Activated gamma-delta T cell treated with Interleukin-2 at 50 U/mL for 16 hours (primary cell): Measurements from ENCODE around the gene PLCB4.

Experiments
- DNase-seq: peaks from one replicate; pipeline ENCODE4 v3.0.0-alpha.2; 2020

PLCB4 gene

DNA sequence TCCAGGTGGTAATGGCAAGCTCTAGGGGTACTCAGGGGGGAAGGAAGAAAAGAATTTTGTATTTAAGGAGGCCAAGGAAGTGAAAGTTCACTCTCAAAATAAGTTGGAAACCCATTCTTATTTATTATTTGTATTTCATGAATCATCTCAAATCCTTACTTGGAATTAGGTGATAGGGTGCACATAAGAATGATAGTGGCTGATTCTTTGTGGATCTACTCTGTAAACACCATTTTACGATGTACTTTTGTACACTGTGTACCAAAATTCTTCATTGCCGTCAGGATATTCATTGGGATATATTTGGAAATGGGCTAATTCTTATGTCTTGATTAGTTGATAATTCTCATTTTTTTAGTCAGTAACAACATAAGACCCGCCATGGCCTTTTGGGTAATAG, 266.0 kb downstream of the PLCB4 start:
- DNase-seq: no peak

DNA sequence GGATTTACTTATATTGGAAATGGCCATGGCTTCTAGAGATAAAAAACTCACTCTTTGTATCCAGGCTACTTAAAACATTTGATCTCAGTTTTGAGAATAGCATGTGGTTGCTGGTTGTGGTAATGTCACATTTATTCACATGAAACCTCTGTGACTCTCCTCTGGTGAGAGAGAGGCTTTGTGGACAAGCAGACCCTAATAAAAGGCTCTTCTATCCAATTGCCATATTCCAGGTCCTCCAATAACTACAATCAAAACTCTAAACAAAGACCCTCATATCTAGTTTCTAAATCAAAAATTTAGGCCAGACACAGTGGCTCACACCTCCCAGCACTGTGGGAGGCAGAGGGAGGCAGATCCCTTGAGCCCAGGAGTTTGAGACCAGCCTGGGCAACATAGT, 269.2 kb downstream of the PLCB4 start:
- no peak for DNase-seq

GRCh38 chr20:9339708-9340107, 270.8 kb downstream of the PLCB4 start:
- no peak for DNase-seq

DNA sequence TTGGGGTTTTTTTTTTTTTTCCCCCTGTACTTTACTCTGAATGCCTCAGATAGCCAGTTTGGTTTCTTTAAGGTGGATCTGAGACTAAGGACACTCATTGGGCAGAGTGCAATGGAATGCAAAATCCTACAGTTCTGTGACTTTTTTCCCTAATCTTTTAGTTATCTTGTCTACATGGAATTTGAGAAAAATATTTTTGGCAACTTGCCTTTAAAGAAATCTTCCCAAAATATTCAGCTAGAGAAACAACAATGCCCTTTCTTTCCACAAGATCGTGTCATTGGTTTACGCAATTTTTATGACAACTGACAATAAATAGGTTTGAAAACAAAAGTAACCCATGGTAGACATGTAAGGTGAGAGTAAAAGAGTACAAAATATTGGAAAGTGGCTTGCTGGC, 273.8 kb downstream of the PLCB4 start:
- no peak for DNase-seq

DNA sequence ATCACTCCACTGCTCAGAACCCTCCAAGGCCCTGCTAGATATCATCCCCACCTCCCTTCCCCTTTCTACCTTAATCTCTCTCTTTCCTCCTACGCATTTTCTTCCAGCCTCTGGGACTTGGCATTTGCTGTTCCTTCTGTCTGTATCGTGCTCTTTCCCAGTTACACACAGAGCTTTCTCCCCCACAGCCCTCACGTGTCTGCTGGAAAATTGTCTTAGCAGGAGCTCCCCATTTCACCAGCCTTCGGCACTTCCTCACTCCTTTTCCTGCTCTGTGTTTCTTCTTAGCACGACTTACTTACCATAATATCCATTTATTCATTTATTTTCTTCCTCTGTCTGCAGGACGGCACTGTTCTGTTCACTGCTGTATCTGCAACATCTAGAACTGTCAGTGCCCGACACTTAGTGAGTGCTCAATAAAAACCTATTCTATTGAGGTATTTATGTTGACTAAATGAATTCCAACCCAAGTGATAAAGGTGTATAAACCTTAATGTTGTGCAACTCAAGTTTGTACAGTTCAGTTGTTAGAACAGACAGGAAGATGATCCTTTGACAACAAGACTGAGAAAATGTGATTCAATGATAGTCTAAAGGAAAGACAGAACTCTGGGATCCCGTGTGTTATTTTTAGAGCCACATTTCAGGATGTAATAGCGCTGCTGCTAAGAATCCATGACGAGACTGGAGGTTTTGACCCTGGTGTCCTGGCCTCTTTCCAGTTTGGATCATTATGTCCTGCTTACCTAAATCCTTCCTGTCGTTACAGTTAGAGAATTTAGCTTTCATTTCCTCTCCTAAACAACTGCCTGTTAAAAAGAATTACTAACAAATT, 275.4 kb downstream of the PLCB4 start:
- no peak for DNase-seq

GRCh38 chr20:9348316-9348715, 279.4 kb downstream of the PLCB4 start:
- no peak for DNase-seq

DNA sequence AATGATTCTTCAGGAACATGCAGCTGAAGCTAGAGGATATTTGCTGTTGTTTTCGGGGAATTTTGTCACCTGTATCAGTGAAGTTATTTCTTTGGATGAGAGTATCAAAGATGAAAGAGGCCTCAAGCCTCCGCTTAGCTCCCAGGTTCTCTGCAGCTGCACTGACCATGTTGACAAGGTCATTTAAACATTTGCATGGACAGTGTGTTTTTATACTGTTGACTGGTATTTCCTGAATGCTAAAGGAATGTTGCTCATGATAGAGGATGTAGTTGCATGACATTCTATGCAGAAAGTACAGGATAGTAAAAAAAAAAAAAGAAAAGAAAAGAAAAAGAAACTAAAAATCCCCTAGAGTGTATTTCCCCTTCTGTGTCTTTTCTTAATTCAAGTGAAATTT, 279.9 kb downstream of the PLCB4 start:
- no peak for DNase-seq

DNA sequence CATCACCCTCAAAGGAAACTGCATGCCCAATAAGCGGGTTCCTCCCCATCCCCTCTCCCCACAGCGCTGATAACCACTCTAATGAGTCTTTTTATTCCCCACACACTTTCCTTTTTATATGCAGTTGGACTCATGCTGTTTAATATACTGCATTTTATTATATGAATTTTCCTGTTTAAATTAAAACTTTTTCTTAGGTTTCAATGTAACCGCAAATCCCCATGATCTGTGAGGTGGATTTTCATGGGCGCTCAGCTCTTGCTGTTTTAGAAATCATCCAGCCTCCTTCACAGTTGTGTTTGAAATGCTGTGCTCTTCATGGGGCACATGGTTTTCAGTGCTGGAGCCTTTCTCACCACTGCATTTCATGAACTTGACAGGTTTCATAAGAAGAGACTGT, 280.4 kb downstream of the PLCB4 start:
- no peak for DNase-seq

DNA sequence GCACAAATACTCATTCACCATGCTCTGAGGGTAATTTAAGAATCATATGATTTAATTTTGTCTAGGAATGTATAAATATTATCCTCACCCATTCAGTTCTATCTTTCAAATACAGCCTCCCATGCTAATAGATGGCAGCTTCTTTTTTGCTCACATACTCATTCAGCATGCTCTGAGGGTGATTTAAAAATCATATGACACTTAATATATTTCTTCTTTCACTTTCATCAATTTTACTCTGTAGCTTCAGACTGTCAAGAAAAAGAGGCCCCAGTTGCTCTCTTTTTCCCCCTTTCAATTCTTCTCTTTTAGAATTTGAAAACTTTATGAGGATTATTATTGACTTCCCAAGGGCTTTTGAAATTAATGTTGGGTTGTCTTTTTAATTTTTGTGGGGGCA, 283.9 kb downstream of the PLCB4 start:
- no peak for DNase-seq

DNA sequence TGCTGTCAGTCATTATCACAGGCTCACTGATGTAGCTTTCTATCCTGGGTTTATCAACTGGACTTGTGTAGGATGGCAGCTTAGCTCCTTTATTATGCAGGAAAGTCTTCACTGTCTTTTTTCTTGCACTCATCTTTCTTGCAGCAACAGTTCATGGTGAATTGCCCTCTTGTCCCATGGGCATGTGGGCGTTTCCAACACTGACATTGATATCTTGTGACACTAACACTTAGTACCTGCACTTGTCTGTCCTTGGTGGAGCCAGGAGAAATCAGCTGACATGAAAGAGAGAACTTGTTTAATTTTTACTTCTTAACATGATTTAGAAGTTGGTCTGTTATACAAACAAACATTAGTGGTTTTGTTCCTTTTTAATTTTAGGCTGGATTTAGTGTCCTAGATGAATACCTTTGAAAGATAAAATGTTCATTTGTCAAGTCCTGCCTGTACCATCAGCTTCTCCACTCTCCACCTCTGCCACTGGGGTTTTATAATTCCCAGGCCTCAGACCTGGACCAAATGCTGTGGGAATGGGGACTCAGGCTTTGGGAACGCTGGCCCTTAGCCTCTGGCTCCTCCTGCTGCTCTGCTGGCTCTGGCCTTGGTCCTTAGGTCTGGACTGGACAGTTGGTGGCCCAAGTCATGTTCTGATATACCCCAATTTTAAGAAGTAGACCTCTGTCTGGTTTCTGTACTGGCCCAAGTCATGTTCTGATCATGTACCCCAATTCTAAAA, 284.5 kb downstream of the PLCB4 start:
- no peak for DNase-seq

DNA sequence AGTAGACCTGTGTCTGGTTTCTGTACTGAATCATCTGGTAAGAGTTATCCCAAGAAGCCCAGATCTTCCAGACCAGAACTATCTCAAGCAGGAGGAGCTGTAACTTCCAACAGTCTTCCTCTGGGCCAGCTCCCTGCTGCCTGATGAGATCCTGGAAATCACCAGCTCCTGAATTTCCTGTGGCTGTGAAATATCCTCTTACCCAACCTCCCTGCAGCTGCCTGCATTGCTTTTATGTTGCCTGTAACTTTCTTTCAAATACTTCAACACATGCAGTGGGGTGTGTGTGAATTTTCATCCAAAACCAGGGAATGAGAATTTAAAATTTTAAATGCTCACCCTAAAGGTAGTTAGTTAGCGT, 285.0 kb downstream of the PLCB4 start:
- DNase-seq: no peak

GRCh38 chr20:9354579-9354978, 285.7 kb downstream of the PLCB4 start:
- no peak for DNase-seq

DNA sequence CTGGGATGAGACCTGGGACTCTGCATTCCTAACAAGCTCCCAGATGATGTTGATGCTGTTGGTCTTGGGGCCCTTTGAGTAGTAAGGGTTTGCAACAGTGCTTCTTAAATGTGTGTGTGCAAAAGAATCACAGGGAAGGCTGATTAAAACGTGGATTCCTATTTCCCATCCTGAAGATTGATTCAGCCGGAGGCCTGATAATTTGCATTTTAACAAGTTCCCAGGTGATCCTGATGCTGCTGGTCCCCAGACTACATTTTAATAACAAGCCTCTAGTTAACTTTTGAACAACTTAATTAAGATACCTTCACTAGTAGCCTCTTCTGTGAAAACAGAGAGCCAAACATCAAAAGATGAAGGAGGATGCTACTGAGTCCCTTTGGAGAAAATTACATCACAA, 289.1 kb downstream of the PLCB4 start:
- DNase-seq: no peak

GRCh38 chr20:9359561-9360308, 290.8 kb downstream of the PLCB4 start:
- no peak for DNase-seq

- DNase-seq: no peak
These were observed 291.5 kb downstream of the PLCB4 start for GRCh38 chr20:9360431-9360830.

GRCh38 chr20:9363673-9364072, 294.8 kb downstream of the PLCB4 start:
- DNase-seq: no peak

DNA sequence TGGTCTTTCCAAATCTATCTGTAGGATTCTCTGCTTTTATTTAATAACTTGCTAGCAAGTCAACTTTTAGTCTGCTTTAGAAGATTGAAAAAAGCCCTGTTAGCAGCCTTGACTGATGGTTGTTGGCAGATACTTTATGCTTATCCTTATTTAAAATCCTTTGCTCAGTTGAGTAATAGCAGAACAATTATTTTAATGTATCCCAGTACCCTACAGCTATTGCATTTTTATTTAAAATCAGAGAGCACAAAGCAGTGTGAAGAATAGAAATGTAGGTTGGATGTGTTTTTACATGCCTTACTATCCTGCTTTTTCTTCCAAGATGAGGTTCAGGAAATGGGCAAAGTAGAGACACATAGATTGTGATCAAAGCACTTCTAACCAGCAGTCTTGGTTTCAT, 298.4 kb downstream of the PLCB4 start:
- DNase-seq: no peak

DNA sequence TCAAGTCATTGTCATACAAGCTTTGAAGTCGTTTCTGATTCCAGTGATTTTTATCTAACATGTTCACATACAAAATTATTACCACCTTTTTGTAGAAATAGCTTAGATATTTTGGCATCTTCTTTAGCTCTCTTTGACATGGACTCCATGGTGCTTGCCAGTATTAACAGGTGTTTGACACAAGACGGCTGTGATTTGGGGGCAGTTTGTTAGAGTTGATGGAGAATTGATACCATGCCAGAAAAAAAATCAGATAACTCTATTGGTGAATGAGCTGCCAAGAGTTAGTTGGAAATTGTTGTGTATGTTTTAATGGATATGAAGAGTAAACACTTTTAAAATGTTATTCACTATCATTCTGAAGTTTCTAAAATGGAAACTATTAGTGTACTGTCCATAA, 298.9 kb downstream of the PLCB4 start:
- no peak for DNase-seq

- no peak for DNase-seq
These were observed 300.0 kb downstream of the PLCB4 start for GRCh38 chr20:9368893-9369292.

- DNase-seq: no peak
These were observed 300.7 kb downstream of the PLCB4 start for GRCh38 chr20:9369557-9369956.

GRCh38 chr20:9374072-9374471, 305.2 kb downstream of the PLCB4 start:
- DNase-seq: no peak

DNA sequence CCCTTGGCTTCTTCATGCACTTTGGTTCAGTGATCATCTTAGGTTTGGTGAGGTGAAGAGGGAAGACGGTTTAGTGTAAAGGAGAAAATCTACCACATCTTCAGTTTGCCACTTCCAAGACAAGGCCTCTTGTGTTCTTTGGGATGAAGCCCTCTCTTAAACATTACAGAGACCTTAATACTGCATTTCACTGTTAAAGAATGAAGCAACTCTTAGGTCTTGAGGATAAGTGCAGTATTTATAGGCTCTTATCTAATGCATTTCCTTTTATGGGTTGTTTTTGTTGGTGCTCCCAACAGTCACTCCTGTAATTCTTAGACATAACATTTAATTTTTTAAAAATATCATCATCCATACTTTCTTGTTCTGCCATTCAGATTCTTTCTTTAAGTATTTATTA, 305.6 kb downstream of the PLCB4 start:
- DNase-seq: no peak

DNA sequence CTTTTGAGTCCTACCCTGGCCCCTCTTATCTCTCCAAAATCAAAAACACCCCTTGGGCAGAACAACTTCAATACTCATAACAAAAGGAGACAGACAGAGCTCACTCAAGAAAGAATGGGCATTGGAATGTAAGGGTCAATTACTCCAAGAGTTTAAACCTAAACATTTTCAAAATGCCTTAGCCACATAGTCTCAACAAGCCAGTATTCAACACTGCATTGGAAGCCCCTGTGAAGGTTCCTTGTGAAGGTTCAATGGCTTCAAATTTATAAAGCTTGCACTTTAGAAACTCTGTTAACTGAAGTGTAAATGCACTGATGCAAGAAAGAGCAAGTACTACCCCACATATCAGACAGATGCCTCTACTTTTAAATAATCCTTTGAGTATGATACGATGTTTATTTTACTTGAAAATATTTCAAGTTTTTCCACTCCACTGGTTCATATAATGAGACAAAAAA, 306.4 kb downstream of the PLCB4 start:
- DNase-seq: no peak

DNA sequence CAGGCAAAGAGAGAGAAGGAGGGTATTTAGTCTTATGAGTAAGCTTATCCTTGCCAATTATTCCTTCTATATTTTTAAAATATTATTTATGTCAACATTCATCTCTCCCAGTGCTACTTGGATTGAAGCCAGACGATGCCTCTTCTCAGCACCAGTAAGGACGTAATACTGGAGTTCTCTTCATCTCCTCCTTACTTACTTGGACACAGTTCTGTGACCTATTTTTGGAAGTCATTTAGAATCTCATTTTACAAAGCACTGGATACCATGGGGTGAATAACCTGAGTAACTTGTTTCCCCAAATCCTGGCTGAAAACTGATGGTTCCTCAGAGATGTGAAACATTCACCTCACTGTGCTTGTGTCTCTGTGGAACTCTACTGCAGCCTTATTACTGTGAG, 308.1 kb downstream of the PLCB4 start:
- DNase-seq: no peak
